ENCODE results near the gene KRTAP16-1. TPM values are rescaled to one million over a fixed set of nuclear protein-coding genes. Genes with fewer than 3 reads are reported as not detected.

KRTAP16-1 gene
- total and polyA plus RNA-seq, 12 donors: not detected

DNA sequence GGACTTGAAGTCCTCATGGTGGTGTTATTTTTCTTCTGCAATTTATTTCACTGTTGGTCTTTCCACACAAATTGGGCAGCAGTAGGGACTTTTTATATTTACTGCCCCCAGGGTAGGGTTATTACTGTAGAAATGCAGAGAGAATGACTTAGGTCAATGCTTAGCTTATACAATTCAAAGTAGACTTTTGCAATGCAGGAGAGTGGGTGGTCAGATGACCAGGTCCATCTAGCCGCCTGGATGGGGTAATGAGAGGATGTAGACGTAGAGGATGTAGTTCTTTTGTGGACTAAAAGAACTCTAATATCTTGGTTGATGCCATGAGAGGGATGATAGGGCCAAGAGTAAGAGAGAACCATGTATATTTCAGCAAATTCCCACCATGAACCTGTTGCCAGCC, 9.1 kb upstream of the KRTAP16-1 start:
- intact Hi-C loops (cut with DNase I): no loop called here
- Histone ChIP-seq H3K27me3 (peaks cover 0 to 30% (median 20%) of the 10 kb centered on the region in 7 donors), H3K36me3 (no peaks in the 10 kb centered on the region), H3K4me1 (no peaks in the 10 kb centered on the region), H3K4me3 (no peak overlapping the region), H3K9me3 (peaks cover 0 to 21% (median 7%) of the 10 kb centered on the region in 11 donors), H3K27ac (no peak overlapping the region)
- DNase-seq (no peak), ATAC-seq (no peak)
- 36 to 75% methylated on average over 2 of the region's 2 CpGs for WGBS, 2 donors
- TF ChIP-seq, protein P1, sequence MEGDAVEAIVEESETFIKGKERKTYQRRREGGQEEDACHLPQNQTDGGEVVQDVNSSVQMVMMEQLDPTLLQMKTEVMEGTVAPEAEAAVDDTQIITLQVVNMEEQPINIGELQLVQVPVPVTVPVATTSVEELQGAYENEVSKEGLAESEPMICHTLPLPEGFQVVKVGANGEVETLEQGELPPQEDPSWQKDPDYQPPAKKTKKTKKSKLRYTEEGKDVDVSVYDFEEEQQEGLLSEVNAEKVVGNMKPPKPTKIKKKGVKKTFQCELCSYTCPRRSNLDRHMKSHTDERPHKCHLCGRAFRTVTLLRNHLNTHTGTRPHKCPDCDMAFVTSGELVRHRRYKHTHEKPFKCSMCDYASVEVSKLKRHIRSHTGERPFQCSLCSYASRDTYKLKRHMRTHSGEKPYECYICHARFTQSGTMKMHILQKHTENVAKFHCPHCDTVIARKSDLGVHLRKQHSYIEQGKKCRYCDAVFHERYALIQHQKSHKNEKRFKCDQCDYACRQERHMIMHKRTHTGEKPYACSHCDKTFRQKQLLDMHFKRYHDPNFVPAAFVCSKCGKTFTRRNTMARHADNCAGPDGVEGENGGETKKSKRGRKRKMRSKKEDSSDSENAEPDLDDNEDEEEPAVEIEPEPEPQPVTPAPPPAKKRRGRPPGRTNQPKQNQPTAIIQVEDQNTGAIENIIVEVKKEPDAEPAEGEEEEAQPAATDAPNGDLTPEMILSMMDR (IDR thresholded peaks at IDR 0.05): no peak

DNA sequence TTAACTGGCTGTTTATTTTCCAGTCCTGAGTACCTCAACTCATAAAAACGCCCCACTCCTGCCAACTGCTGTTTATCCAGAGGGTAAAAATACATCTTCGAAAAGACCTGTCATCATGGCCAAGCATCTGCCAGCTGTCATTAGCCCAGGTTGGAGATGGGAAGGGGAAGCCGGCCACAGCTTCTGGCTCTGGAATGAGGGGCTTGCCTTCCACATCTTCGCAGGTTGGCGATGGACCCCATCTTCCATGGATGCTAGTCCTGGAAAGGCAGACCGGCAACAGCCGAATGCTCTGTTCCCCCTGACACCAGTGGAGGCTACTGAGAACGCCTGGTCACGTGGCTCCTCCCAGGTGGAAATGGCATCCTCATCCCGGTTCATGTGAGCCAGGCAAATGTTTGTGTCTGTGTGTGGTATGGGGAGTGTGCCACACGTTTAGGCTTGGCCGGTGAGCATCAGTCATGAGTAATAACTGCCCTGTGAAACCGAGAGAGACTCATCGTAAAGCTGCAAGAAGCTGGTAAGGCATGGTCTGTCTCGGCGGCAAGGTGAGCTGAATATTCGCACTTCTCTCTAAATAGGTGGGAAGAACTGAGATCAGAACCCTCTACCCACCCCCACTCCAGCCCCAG, 6.8 kb upstream of the KRTAP16-1 start:
- no peak overlapping the region for H3K27ac ChIP-seq
- H3K4me1 ChIP-seq: no peaks in the 10 kb centered on the region
- H3K9me3 ChIP-seq: peaks cover 0 to 21% (median 7%) of the 10 kb centered on the region in 11 donors
- TF ChIP-seq, protein P1 (IDR thresholded peaks at IDR 0.05): no peak
- intact Hi-C loops (cut with DNase I): no loop called here
- H3K36me3 ChIP-seq: no peaks in the 10 kb centered on the region
- DNase-seq (no peak), ATAC-seq (no peak)
- peaks cover 0 to 38% (median 25%) of the 10 kb centered on the region in 7 donors for H3K27me3 ChIP-seq
- WGBS, 2 donors: 71 to 72% methylated on average over 17 of the region's 17 CpGs
- H3K4me3 ChIP-seq: no peak overlapping the region

DNA sequence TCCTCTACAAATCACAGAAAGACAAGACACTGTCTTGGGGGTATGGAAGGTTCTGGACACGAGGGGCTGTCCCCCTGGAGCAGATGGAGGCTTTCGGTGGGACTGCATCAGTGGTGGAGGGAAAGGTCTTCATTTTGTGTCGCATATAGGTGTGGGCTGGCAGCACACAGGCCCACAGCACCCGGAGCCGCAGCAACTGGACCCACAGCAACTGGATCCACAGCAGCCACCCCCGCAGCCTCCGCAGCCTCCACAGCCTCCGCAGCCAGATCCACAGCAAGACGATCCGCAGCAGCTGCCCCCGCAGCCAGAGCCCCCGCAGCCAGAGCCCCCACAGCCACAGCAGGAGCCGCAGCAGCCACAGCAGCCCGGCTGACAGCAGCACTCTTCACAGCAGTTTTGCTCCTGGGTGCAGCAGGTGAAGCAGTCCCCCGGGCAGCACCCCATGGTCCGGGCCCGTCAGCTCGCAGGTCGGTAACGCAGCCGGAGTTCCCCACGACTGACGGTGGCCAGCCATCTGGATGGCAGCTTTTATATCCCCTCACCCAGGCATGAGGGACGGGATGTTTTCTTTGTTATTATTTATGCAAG, 6.2 kb upstream of the KRTAP16-1 start, which contains the start of gene KRTAP17-1:
TSS of gene KRTAP17-1 (minus strand) at position 507 of the 591 bp plus-strand sequence. CDS start at position 447, 60 bp downstream.
- intact Hi-C loops (cut with DNase I): no loop called here
- H3K36me3 ChIP-seq: no peaks in the 10 kb centered on the region
- no peak within 1 kb of the TSS for H3K27ac ChIP-seq
- no peak within 1 kb of the TSS for H3K4me3 ChIP-seq
- H3K9me3 ChIP-seq: peaks cover 0 to 15% (median 7%) of the 10 kb centered on the region in 11 donors
- ATAC-seq (no peak), DNase-seq (no peak)
- WGBS, 2 donors: 80% methylated on average over 24 of the region's 24 CpGs
- no peaks in the 10 kb centered on the region for H3K4me1 ChIP-seq
- TF ChIP-seq, protein P1 (IDR thresholded peaks at IDR 0.05): no peak
- peaks cover 0 to 40% (median 26%) of the 10 kb centered on the region in 7 donors for H3K27me3 ChIP-seq

DNA sequence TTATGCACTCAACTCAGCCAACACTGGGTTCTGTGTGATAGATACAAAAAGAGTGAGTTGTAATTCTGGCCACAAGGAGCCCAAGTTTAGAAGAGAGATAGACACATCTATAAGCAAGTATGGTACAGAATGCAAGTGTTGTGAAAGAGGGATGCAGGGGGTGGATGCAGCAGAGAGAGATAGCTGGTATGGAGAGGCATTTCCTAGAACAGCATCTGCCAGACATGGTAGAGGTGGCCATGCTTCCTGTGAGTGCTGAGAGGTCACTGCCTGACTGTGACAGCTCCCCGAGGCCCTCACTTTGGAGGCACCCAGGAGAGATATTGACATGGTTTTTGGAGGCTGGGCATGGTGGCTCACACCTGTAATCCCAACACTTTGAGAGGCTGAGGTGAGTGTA, 2.0 kb upstream of the KRTAP16-1 start:
- Histone ChIP-seq H3K9me3 (no peaks in the 10 kb centered on the region), H3K4me3 (no peak overlapping the region), H3K4me1 (peaks cover 0 to 26% (median 4%) of the 10 kb centered on the region in 9 donors), H3K27me3 (peaks cover 0 to 41% (median 28%) of the 10 kb centered on the region in 7 donors), H3K36me3 (no peaks in the 10 kb centered on the region), H3K27ac (no peak overlapping the region)
- TF ChIP-seq, protein P1 (IDR thresholded peaks at IDR 0.05): no peak
- DNase-seq: no peak
- intact Hi-C loops (cut with DNase I): no loop called here
- WGBS, 2 donors: 35 to 66% methylated on average over 1 of the region's 1 CpG
- no peak for ATAC-seq

Data from heart right ventricle (tissue), 16 donors.